Esophagus muscularis mucosa (tissue), 3 donors: ENCODE measurements around the gene NTN4.

Source experiments
- POLR2AphosphoS5 ChIP-seq, 2 donors: sonication (generic); formaldehyde crosslinking; IDR thresholded peaks; one replicate each; pipeline ENCODE4 v1.6.1; 2017; ENCODE audit warnings: antibody characterized with exemption in 2 of 2
- TF ChIP-seq, protein P1 (sequence below), 3 experiments: fragments of 200-600 bp in 2 of 3; fragments of 450-650 bp in 1 of 3; sonication (generic) in 2 of 3; IDR thresholded peaks; one replicate each; pipeline ENCODE4 v1.5.1; 2017 to 2019; ENCODE audit warnings: antibody characterized with exemption in 3 of 3, mild to moderate bottlenecking in 2 of 3, moderate library complexity in 1 of 3

DNA sequence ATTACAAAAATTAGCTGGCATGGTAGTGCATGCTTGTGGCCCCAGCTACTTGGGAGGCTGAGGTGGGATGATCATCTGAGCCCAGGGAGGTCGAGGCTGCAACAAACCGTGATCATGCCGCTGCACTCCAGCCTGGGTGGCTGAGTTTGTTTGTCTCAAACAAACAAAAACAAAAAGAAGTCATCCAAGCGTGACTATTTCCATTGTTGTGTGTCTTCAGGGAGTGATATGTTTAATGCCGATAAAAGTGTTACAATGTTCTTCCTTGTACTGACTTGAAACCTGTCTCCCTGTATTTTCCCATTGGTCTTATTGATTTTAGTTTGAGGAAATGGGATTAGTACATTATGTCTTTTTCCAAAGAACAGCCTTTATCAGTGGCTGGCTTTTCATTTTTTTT is 163.7 kb downstream of the NTN4 start:
- no peak for TF ChIP-seq POLR2AphosphoS5 (IDR thresholded peaks at IDR 0.05)
- TF ChIP-seq, protein P1, sequence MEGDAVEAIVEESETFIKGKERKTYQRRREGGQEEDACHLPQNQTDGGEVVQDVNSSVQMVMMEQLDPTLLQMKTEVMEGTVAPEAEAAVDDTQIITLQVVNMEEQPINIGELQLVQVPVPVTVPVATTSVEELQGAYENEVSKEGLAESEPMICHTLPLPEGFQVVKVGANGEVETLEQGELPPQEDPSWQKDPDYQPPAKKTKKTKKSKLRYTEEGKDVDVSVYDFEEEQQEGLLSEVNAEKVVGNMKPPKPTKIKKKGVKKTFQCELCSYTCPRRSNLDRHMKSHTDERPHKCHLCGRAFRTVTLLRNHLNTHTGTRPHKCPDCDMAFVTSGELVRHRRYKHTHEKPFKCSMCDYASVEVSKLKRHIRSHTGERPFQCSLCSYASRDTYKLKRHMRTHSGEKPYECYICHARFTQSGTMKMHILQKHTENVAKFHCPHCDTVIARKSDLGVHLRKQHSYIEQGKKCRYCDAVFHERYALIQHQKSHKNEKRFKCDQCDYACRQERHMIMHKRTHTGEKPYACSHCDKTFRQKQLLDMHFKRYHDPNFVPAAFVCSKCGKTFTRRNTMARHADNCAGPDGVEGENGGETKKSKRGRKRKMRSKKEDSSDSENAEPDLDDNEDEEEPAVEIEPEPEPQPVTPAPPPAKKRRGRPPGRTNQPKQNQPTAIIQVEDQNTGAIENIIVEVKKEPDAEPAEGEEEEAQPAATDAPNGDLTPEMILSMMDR (IDR thresholded peaks at IDR 0.05), result no peak
